GM23338 (cell line): ENCODE data around the gene HTRA2. TPM values are rescaled to one million over a fixed set of nuclear protein-coding genes. Genes with fewer than 3 reads are reported as not detected.

Source experiments
- ATAC-seq: fragments of 200-7000 bp; cut with Tn5 transposase; 3 replicates; pipeline ENCODE4 v1.9.1; 2020
- DNase-seq: peaks from one replicate; pipeline ENCODE4 v3.0.0-alpha.2; 2015; ENCODE audit warnings: low spot score
- H2AFZ ChIP-seq: fragments of 200-600 bp; sonication (generic); 2 replicates; pipeline ENCODE4 v1.8.0; 2016; ENCODE audit warnings: antibody characterized with exemption, mild to moderate bottlenecking, moderate library complexity
- H3F3A ChIP-seq: fragments of 200-600 bp; sonication (generic); replicated peaks from 2 replicates; pipeline ENCODE4 v1.8.0; 2017; ENCODE audit warnings: antibody characterized with exemption, mixed run types, low read depth
- H3K27ac ChIP-seq: fragments of 200-600 bp; sonication (generic); 2 replicates; pipeline ENCODE4 v1.6.1; 2016; ENCODE audit warnings: low read depth
- H3K27me3 ChIP-seq: fragments of 200-600 bp; sonication (generic); 2 replicates; pipeline ENCODE4 v1.8.0; 2016; ENCODE audit warnings: mild to moderate bottlenecking, mixed run types, moderate library complexity; ENCODE audit not compliant: insufficient read depth
- H3K36me3 ChIP-seq: fragments of 200-600 bp; sonication (generic); 2 replicates; pipeline ENCODE4 v1.8.0; 2016; ENCODE audit warnings: mild to moderate bottlenecking; ENCODE audit not compliant: insufficient read depth
- H3K4me1 ChIP-seq: fragments of 200-600 bp; sonication (generic); 2 replicates; pipeline ENCODE4 v1.8.0; 2016; ENCODE audit warnings: mild to moderate bottlenecking, moderate library complexity; ENCODE audit not compliant: insufficient read depth
- H3K4me2 ChIP-seq: fragments of 200-600 bp; sonication (generic); 2 replicates; pipeline ENCODE4 v1.7.1; 2017; ENCODE audit warnings: mixed run types
- H3K4me3 ChIP-seq: fragments of 200-600 bp; sonication (generic); 2 replicates; pipeline ENCODE4 v1.6.1; 2016; ENCODE audit warnings: mixed run types
- H3K79me2 ChIP-seq: fragments of 200-600 bp; sonication (generic); replicated peaks from 2 replicates; pipeline ENCODE4 v1.8.0; 2017; ENCODE audit warnings: mild to moderate bottlenecking; ENCODE audit not compliant: insufficient read depth
- H3K9me2 ChIP-seq: fragments of 200-600 bp; sonication (generic); 2 replicates; pipeline ENCODE4 v1.8.0; 2017; ENCODE audit not compliant: insufficient read depth
- H4K20me1 ChIP-seq: fragments of 200-600 bp; sonication (generic); replicated peaks from 2 replicates; pipeline ENCODE4 v1.8.0; 2017; ENCODE audit warnings: mild to moderate bottlenecking; ENCODE audit not compliant: insufficient read depth
- H3K27ac Mint-ChIP-seq: 2 replicates; pipeline ENCODE4 v1.8.0; 2020; ENCODE audit warnings: inconsistent platforms, mild to moderate bottlenecking, moderate library complexity, mixed read lengths
- H3K27me3 Mint-ChIP-seq: 3 replicates; pipeline ENCODE4 v1.8.0; 2022; ENCODE audit warnings: low read depth, mild to moderate bottlenecking, moderate library complexity, mixed read lengths, inconsistent platforms; ENCODE audit not compliant: insufficient read depth, poor library complexity
- H3K36me3 Mint-ChIP-seq: 3 replicates; pipeline ENCODE4 v1.8.0; 2021; ENCODE audit warnings: low read depth, mild to moderate bottlenecking, inconsistent platforms, moderate library complexity, mixed read lengths
- H3K4me1 Mint-ChIP-seq: 3 replicates; pipeline ENCODE4 v1.8.0; 2020; ENCODE audit warnings: mild to moderate bottlenecking, inconsistent platforms, mixed read lengths
- H3K4me3 Mint-ChIP-seq: 3 replicates; pipeline ENCODE4 v1.8.0; 2021; ENCODE audit warnings: moderate library complexity, mild to moderate bottlenecking, inconsistent platforms, mixed read lengths
- H3K9me3 Mint-ChIP-seq: 3 replicates; pipeline ENCODE4 v1.8.0; 2020; ENCODE audit warnings: moderate library complexity, mild to moderate bottlenecking, inconsistent platforms, mixed read lengths
- EZH2 ChIP-seq: fragments of 200-600 bp; sonication (generic); IDR thresholded peaks from one replicate; pipeline ENCODE4 v1.8.0; 2017; ENCODE audit warnings: antibody characterized with exemption, mild to moderate bottlenecking, low read depth; ENCODE audit not compliant: unreplicated experiment
- JUNB ChIP-seq: IDR thresholded peaks from one replicate; pipeline ENCODE4 v1.6.1; 2016; ENCODE audit warnings: antibody characterized with exemption; ENCODE audit not compliant: unreplicated experiment
- POLR2AphosphoS5 ChIP-seq: IDR thresholded peaks from 2 replicates; pipeline ENCODE4 v1.6.1; 2016; ENCODE audit warnings: antibody characterized with exemption, low read depth
- STAT1 ChIP-seq: IDR thresholded peaks from one replicate; pipeline ENCODE4 v1.6.1; 2016; ENCODE audit warnings: antibody characterized with exemption; ENCODE audit not compliant: unreplicated experiment
- ZNF331 ChIP-seq: fragments of 250-450 bp; sonication (Bioruptor Pico); IDR thresholded peaks from 2 replicates; pipeline ENCODE4 v1.5.0; 2020; ENCODE audit warnings: low read depth, mild to moderate bottlenecking, moderate library complexity
- polyA plus RNA-seq: library from polyadenylated mRNA; unstranded; fragments of >200 nt; fragmentation: Nextera tagmentation; extraction: Ambion mirVana; gene quantifications from 2 replicates; pipeline ENCODE4 v1.2.1, GENCODE V29; 2016
- total RNA-seq: library from RNA; depleted of rRNA; stranded (reverse); fragments of >200 nt; shearing (Covaris generic); gene quantifications from 2 replicates; pipeline ENCODE4 v1.2.3, GENCODE V29; 2014
- TF ChIP-seq, protein P1 (sequence below): fragments of 250-450 bp; sonication (Bioruptor Pico); IDR thresholded peaks from 2 replicates; pipeline ENCODE4 v1.5.0; 2020; ENCODE audit warnings: mild to moderate bottlenecking, moderate library complexity
- TF ChIP-seq, protein P2 (sequence below): IDR thresholded peaks from one replicate; pipeline ENCODE4 v1.6.1; 2018; ENCODE audit warnings: antibody characterized with exemption; ENCODE audit not compliant: unreplicated experiment

The HTRA2 gene
- total and polyA plus RNA-seq, 2 experiments from 2014 or later = 17.8 to 19.7 TPM

DNA sequence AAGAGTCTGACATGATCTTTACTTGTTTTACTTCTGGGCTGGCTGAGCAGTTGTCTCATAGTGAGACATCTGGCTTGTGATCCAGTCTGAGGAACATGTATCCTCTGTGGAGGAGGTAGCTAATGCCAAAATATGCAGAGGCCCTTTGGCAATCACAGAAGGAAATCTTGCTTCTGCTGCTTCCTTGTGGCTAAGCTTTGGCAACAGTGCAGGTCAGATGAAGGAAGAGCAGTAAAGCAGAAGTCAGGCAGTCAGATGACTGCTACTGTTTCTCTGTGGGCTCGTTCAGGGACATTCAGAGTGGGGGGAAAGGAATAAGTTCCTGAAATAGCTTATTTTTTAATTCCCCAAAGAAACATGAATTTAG lies 47.1 kb downstream of the HTRA2 start (continued):
- TF ChIP-seq, protein P1, sequence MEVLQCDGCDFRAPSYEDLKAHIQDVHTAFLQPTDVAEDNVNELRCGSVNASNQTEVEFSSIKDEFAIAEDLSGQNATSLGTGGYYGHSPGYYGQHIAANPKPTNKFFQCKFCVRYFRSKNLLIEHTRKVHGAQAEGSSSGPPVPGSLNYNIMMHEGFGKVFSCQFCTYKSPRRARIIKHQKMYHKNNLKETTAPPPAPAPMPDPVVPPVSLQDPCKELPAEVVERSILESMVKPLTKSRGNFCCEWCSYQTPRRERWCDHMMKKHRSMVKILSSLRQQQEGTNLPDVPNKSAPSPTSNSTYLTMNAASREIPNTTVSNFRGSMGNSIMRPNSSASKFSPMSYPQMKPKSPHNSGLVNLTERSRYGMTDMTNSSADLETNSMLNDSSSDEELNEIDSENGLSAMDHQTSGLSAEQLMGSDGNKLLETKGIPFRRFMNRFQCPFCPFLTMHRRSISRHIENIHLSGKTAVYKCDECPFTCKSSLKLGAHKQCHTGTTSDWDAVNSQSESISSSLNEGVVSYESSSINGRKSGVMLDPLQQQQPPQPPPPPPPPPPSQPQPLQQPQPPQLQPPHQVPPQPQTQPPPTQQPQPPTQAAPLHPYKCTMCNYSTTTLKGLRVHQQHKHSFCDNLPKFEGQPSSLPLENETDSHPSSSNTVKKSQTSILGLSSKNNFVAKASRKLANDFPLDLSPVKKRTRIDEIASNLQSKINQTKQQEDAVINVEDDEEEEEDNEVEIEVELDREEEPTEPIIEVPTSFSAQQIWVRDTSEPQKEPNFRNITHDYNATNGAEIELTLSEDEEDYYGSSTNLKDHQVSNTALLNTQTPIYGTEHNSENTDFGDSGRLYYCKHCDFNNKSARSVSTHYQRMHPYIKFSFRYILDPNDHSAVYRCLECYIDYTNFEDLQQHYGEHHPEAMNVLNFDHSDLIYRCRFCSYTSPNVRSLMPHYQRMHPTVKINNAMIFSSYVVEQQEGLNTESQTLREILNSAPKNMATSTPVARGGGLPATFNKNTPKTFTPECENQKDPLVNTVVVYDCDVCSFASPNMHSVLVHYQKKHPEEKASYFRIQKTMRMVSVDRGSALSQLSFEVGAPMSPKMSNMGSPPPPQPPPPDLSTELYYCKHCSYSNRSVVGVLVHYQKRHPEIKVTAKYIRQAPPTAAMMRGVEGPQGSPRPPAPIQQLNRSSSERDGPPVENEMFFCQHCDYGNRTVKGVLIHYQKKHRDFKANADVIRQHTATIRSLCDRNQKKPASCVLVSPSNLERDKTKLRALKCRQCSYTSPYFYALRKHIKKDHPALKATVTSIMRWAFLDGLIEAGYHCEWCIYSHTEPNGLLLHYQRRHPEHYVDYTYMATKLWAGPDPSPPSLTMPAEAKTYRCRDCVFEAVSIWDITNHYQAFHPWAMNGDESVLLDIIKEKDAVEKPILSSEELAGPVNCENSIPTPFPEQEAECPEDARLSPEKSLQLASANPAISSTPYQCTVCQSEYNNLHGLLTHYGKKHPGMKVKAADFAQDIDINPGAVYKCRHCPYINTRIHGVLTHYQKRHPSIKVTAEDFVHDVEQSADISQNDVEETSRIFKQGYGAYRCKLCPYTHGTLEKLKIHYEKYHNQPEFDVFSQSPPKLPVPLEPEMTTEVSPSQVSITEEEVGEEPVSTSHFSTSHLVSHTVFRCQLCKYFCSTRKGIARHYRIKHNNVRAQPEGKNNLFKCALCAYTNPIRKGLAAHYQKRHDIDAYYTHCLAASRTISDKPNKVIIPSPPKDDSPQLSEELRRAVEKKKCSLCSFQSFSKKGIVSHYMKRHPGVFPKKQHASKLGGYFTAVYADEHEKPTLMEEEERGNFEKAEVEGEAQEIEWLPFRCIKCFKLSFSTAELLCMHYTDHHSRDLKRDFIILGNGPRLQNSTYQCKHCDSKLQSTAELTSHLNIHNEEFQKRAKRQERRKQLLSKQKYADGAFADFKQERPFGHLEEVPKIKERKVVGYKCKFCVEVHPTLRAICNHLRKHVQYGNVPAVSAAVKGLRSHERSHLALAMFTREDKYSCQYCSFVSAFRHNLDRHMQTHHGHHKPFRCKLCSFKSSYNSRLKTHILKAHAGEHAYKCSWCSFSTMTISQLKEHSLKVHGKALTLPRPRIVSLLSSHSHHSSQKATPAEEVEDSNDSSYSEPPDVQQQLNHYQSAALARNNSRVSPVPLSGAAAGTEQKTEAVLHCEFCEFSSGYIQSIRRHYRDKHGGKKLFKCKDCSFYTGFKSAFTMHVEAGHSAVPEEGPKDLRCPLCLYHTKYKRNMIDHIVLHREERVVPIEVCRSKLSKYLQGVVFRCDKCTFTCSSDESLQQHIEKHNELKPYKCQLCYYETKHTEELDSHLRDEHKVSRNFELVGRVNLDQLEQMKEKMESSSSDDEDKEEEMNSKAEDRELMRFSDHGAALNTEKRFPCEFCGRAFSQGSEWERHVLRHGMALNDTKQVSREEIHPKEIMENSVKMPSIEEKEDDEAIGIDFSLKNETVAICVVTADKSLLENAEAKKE = no peak
- no peak for TF ChIP-seq POLR2AphosphoS5
- no peak for TF ChIP-seq ZNF331 (CRISPR knock-in tag)

DNA sequence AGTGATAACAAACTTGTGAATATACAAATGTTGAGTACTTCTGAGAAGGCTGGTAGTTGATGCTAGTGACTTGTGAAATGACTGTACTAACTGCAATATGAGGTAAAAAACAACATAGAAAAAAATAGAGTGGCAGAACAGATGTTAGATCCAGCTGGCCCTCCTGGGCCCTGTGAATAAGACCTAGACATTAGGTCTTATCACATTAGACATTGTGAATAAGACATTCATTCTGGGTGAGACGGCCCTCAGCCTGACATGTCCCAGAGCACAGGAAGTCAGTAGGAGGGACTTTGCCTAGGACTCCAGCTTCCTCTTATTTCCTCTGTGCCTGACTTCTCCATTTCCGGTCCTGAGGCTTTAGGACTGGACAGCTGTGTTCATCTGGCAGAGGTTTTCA lies 47.7 kb downstream of the HTRA2 start:
- H3K27me3 Mint-ChIP-seq = no peaks in the 10 kb centered on the region
- no peaks in the 10 kb centered on the region for H3K9me3 Mint-ChIP-seq
- H2AFZ ChIP-seq = no peak overlapping the region
- H3K27ac Mint-ChIP-seq = no peak overlapping the region
- DNase-seq (no peak), ATAC-seq (no peak)
- H3K4me2 ChIP-seq = no peak overlapping the region
- no peaks in the 10 kb centered on the region for H3K27me3 ChIP-seq
- H3K27ac ChIP-seq = no peak overlapping the region
- H3F3A ChIP-seq = no peaks in the 10 kb centered on the region
- H3K4me1 Mint-ChIP-seq = peaks cover 7% of the 10 kb centered on the region
- H4K20me1 ChIP-seq = no peaks in the 10 kb centered on the region
- no peak overlapping the region for H3K4me3 Mint-ChIP-seq
- H3K36me3 ChIP-seq = no peaks in the 10 kb centered on the region
- no peaks in the 10 kb centered on the region for H3K79me2 ChIP-seq
- no peaks in the 10 kb centered on the region for H3K9me2 ChIP-seq
- H3K36me3 Mint-ChIP-seq = no peaks in the 10 kb centered on the region
- no peaks in the 10 kb centered on the region for H3K4me1 ChIP-seq
- H3K4me3 ChIP-seq = no peak overlapping the region
- no peak for TF ChIP-seq EZH2
- TF ChIP-seq JUNB = no peak
- TF ChIP-seq STAT1 = no peak
- TF ChIP-seq, protein P1 = no peak
- TF ChIP-seq, protein P2, sequence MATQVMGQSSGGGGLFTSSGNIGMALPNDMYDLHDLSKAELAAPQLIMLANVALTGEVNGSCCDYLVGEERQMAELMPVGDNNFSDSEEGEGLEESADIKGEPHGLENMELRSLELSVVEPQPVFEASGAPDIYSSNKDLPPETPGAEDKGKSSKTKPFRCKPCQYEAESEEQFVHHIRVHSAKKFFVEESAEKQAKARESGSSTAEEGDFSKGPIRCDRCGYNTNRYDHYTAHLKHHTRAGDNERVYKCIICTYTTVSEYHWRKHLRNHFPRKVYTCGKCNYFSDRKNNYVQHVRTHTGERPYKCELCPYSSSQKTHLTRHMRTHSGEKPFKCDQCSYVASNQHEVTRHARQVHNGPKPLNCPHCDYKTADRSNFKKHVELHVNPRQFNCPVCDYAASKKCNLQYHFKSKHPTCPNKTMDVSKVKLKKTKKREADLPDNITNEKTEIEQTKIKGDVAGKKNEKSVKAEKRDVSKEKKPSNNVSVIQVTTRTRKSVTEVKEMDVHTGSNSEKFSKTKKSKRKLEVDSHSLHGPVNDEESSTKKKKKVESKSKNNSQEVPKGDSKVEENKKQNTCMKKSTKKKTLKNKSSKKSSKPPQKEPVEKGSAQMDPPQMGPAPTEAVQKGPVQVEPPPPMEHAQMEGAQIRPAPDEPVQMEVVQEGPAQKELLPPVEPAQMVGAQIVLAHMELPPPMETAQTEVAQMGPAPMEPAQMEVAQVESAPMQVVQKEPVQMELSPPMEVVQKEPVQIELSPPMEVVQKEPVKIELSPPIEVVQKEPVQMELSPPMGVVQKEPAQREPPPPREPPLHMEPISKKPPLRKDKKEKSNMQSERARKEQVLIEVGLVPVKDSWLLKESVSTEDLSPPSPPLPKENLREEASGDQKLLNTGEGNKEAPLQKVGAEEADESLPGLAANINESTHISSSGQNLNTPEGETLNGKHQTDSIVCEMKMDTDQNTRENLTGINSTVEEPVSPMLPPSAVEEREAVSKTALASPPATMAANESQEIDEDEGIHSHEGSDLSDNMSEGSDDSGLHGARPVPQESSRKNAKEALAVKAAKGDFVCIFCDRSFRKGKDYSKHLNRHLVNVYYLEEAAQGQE = no peak
